NCI-H526 treated with DMSO at 0.1 percent for 48 hours (cell line): ENCODE measurements around the gene HLA-A.

Experiments used
- DNase-seq: peaks from one replicate; lab custom pipeline; 2025; lab: John Stamatoyannopoulos, UW

The HLA-A gene

DNA sequence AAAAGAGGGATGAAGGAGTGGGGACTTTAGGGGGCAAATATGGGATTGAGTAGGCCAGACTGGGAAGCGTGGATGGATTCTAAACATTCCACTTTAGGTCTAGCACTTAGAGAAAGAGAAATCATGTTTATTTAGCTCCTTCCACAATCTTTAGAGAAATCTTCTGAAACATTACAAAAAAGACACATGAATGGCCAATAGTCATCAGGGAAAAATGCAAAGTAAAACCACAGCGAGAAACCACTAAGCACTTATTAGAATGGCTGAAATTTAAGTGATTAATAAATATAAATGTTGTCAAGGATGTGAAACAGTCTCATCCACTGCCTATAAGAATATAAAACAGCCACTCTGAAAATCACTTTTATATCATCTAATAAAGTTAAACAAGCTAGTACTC is 46.9 kb downstream of the HLA-A start:
- no peak for DNase-seq

DNA sequence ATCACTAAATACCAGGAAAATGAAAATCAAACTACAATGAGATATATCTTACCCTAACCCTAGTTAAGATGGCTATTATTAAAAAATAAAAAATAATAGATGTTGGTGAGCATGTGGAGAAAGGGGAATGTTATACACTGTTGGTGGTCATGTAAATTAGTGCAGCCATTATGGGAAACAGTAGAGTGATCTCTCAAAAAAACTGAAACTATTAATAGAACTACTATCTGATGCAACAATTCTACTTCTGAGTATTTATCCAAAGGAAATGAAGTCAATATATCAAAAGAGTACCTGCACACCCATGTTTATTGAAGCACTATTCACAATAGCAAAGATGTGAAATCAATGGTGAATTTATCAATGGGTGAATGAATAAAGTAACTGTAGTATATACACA is 48.6 kb downstream of the HLA-A start:
- no peak for DNase-seq

DNA sequence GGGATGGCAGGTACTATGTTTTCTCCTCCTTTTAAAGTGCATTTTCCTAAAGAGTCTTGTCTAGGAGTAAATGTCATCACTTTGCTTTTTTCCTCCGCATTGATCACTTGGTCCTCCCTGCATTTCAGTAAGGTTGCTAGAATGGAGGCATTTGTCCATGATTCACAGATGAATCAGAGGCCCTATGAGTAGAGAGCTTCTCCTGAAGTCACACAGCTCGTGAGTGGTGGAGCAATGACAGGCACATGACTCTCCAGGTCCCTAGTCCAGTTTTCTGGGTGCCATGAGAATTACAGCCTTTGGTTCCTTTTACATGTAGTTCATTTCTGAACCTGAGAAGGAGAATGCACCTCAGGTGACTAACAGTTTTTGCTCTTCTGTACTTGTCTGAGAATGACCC is 50.5 kb downstream of the HLA-A start:
- no peak for DNase-seq

DNA sequence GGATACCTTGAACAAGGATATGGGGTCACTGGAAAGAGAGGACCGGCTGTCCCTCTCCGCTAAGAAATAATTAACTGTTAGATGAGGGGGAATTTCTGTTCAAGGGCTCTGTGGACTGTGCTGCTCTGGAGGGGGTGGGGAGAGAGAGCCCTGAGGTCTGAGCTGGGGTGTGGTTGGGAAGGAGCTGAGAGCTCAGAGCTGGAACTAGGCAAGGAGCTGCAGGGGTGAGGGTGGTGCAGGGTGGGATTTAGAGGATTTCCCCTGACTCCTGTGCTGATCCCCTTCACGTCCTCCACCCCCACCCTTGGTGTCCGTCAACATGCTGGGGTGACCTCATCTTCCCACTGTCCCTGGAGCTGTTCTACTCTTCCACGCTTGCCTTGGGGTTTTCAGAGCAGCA is 52.5 kb downstream of the HLA-A start:
- DNase-seq = no peak

DNA sequence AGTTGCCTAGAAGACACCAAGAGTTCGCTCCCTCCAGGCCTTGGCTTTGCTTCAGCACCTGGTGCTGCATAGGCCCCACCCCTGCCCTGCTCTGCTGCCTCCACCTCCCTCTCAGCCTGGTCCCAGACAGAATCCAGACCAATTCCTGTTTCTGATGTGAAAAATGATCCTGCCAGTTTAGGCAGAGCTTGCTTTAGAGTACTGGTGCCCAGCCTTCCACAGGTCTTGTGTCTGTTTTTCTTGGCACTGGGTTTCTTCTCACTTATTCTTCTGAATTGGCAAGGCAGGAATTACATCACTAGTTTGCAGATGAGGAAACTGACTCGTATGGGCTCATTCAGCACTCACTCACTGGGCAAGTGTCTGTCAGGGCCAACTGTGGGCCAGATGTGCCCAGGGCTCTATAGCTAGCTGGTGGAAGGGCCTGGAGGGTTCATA is 53.0 kb downstream of the HLA-A start:
- no peak for DNase-seq
